HG03064 (cell line): ENCODE data around the gene FKBP8.
"Not testable (repeated sequence)": the region's sequence is repeated elsewhere in the genome, so short reads cannot be mapped to it uniquely, and the experiment has no call there.

Experiments
- ATAC-seq: cut with Tn5 transposase; IDR thresholded peaks from one replicate; pipeline ENCODE4 v1.9.1; 2021; ENCODE audit warnings: low read depth; ENCODE audit not compliant: unreplicated experiment

FKBP8 gene

GRCh38 chr19:18542941-18543813, at the start of gene FKBP8:
TSS of gene FKBP8 (minus strand) at chr19:18543573. CDS start at chr19:18541970, 1,603 bp downstream.
- ATAC-seq = peak; percentile 69

GRCh38 chr19:18592732-18593131, 49.4 kb upstream of the FKBP8 start:
- not testable (repeated sequence) for ATAC-seq

- ATAC-seq = no peak
Measured at GRCh38 chr19:18591735-18592385, 48.5 kb upstream of the FKBP8 start.

GRCh38 chr19:18590273-18591272, 47.2 kb upstream of the FKBP8 start:
- ATAC-seq = no peak

- ATAC-seq = no peak
Measured at GRCh38 chr19:18589380-18590272, 46.3 kb upstream of the FKBP8 start.

GRCh38 chr19:18588611-18589379, 45.4 kb upstream of the FKBP8 start, which contains the start of gene REX1BD:
TSS of gene REX1BD (plus strand) at chr19:18588798. CDS start at chr19:18588802, 4 bp downstream.
- ATAC-seq = peak; percentile 67

GRCh38 chr19:18587962-18588610, 44.7 kb upstream of the FKBP8 start:
- no peak for ATAC-seq

- no peak for ATAC-seq
Measured at GRCh38 chr19:18587561-18587960, 44.2 kb upstream of the FKBP8 start.

GRCh38 chr19:18586306-18586705, 42.9 kb upstream of the FKBP8 start:
- ATAC-seq = no peak

GRCh38 chr19:18580311-18580710, 36.9 kb upstream of the FKBP8 start:
- ATAC-seq = no peak

GRCh38 chr19:18577365-18577914, 34.1 kb upstream of the FKBP8 start:
- ATAC-seq = no peak

GRCh38 chr19:18576383-18576782, 33.0 kb upstream of the FKBP8 start:
- no peak for ATAC-seq

- no peak for ATAC-seq
Measured at GRCh38 chr19:18574691-18575291, 31.4 kb upstream of the FKBP8 start.

- ATAC-seq = peak; percentile 73
Measured at GRCh38 chr19:18571564-18572344, 28.4 kb upstream of the FKBP8 start, which contains the start of gene UBA52. TSS of gene UBA52 (plus strand) at chr19:18571857. CDS start at chr19:18573301, 1,444 bp downstream.

GRCh38 chr19:18568367-18568766, 25.0 kb upstream of the FKBP8 start:
- no peak for ATAC-seq

- no peak for ATAC-seq
Measured at GRCh38 chr19:18566953-18567352, 23.6 kb upstream of the FKBP8 start.

- no peak for ATAC-seq
Measured at GRCh38 chr19:18562086-18562485, 18.7 kb upstream of the FKBP8 start.
